SK-N-MC (cell line): Measurements from ENCODE around the gene CTNNA2.

Source experiments
- EZH2 ChIP-seq: fragments of 200-600 bp; sonication (generic); IDR thresholded peaks from one replicate; pipeline ENCODE4 v1.6.1; 2017; ENCODE audit warnings: antibody characterized with exemption
- FOXP2 ChIP-seq: optimal IDR thresholded peaks from 2 replicates; pipeline ENCODE3; 2011; ENCODE audit warnings: mild to moderate bottlenecking, moderate library complexity; ENCODE audit not compliant: insufficient read depth; ENCODE audit errors: extremely low read length, control extremely low read depth
- POLR2AphosphoS5 ChIP-seq: IDR thresholded peaks from 2 replicates; pipeline ENCODE4 v1.6.1; 2012; ENCODE audit warnings: mild to moderate bottlenecking, low read depth, low read length, borderline replicate concordance

DNA sequence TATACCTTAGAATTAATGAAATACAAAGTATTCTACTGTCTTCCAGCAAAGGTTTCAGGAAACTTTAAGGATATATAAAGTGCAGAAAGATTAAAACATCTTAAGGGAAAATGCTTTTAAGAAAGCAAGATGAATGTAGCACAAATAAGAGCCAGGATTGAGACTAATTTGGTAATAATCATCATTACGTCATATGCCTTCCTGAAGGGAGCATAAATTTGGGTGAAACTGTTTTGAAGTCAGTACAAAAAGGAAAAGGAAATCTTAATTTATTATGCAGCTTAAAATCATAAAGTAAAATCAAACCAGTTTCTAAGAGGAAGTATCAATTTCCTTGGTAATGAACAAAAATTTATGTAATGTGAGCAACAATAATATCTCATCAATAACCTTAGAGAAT is 221.7 kb downstream of the CTNNA2 start:
- TF ChIP-seq EZH2 = no peak
- TF ChIP-seq POLR2AphosphoS5 = no peak
- no peak for TF ChIP-seq FOXP2
